ENCODE results near the gene FASTKD2.

GRCh38 chr2:206833291-206833690 lies 67.9 kb downstream of the FASTKD2 start:
- no peak for TF ChIP-seq CTCF (IDR thresholded peaks at IDR 0.05)
- TF ChIP-seq POLR2A (IDR thresholded peaks at IDR 0.05), result no peak

Measured in body of pancreas (tissue), 4 donors.